CD4-positive, alpha-beta T cell treated with Interleukin-15 for 4 hours (primary cell): ENCODE measurements around the gene NBPF4.
"Not testable (repeated sequence)": the region's sequence is repeated elsewhere in the genome, so short reads cannot be mapped to it uniquely, and the experiment has no call there.

ENCODE experiments used
- DNase-seq: peaks from one replicate; pipeline ENCODE4 v3.0.0-alpha.2; 2020; ENCODE audit warnings: low spot score

Gene NBPF4, protein sequence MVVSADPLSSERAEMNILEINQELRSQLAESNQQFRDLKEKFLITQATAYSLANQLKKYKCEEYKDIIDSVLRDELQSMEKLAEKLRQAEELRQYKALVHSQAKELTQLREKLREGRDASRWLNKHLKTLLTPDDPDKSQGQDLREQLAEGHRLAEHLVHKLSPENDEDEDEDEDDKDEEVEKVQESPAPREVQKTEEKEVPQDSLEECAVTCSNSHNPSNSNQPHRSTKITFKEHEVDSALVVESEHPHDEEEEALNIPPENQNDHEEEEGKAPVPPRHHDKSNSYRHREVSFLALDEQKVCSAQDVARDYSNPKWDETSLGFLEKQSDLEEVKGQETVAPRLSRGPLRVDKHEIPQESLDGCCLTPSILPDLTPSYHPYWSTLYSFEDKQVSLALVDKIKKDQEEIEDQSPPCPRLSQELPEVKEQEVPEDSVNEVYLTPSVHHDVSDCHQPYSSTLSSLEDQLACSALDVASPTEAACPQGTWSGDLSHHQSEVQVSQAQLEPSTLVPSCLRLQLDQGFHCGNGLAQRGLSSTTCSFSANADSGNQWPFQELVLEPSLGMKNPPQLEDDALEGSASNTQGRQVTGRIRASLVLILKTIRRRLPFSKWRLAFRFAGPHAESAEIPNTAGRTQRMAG

DNA sequence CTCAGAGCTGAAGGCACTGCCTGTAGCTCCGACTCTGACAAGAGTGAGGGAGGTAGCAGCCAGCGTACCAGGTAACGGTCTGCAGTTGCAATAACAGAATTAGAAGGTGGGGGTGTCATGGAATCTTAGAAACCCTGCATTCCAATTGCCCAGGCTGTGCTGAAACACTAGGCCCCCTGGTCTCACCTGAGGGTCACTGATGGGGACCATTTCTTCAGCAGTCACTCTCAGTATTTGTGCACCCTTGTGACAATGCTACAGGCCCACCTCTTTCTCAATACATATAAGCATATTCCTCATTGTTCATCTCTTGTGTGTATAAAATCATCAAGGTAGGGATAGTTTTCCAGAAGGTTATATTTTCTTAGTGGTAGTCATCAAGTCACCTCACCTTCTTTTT lies at the start of gene NBPF4:
Gene NBPF4, minus strand, starts transcription at position 101 of the 400 bp plus-strand sequence. CDS start 315 bp downstream, outside the sequence.
- not testable (repeated sequence) for DNase-seq

DNA sequence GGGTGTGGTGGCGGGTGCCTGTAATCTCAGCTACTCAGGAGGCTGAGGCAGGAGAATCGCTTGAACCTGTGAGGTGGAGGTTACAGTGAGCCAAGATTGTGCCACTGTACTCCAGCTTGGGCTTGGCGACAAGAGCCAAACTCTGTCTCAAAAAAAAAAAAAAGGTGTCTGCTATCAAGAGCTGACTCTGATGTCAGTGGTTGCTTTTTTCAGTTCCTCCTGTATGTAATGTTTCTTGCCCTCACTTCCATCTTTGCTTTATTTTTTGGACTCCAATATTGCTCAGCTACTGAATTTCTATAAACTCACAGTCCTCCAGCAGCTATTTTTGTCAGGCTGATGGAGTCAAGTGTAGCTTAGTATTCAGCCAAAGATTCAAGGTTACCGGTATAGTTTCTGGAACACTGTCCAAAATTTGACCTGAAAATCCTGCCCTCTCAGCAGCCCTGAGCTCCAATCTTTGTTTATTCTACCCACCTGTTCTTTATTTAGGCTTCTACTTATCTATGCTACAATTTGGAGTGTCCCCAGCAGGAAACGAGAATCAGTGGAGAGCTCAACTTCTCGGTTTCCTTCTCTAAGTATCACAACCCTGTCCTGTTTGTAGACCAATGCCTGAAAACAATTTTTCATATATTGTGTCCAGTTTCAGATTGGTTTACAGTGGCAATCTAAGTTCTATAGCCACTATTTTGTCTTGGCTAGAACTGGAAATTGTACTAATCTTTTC lies 38.8 kb upstream of the NBPF4 start:
- DNase-seq = not testable (repeated sequence)

DNA sequence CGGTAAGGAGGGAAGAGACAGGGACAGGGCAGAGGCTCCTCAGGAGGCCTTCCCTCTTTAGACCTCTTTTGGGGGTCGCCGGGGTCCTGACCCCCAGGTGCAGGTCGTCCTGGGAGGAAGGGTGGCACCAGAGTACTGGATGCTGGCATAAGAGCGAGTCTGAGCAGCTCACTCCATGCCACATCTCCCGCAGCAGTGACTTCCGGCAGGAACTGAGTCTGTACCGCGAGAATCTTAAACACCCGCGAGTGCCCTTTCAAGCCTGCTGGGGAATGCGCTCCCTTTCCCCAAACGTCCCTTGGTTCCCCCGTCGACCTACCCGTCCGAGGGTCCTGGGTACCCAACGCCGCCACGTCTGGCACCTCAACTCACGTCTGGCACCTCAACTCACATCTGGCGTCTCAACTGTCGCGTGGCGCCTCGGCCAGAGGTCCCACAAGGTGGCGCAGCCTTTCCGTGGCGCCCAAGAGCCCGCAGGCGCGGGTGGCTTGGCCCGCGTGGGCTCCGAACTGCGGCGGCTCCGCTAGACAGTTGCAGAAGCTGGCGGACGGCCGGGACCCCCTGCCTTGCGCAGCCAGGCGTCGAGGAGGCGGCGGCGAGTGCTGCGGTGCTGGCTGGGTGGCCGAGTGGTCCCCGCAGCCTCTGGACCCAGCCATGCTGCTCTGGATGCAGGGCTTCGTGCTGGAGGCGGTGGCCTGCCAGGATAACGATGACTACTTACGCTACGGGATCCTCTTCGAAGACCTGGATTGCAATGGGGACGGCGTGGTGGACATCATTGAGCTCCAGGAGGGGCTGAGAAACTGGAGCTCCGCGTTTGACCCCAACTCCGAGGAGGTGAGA lies 28.8 kb upstream of the NBPF4 start:
- DNase-seq = not testable (repeated sequence)

DNA sequence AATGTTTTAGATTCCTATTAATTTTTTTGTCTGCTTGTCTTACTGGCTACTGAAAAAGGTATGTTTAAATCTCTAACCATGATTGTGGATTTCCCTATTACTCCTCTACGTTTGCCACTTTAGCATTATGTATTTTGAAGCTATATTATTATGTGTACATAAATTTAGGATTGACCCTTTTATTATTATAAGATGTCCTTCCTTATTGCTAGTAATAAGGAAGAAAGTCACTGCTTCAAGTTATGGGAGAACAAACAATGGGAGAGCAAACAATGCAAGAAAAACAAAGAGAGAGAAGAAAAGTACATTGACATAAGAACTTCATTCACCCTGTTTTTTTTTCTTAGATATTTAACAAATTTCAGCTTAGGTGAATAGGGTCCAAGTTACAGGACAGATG lies 23.2 kb upstream of the NBPF4 start:
- not testable (repeated sequence) for DNase-seq

DNA sequence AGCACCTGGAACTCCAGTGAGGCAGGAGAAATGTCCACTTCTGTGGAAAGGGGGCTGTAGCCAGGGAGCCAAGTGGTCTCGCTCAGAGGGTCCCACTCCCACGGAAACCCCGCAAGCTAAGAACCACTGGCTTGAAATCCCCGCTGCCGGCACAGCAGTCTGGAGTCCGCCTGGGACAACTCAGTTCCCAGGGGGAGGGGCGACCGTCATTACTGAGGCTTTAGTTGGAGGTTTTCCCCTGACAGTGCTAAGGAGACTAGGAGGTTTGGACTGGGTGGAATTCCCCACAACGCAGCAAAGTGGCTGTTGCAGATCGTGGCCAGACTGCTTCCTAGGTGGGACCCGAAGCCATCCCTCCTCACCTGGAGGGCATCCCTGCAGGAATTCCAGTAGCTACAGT lies 18.1 kb upstream of the NBPF4 start:
- not testable (repeated sequence) for DNase-seq

DNA sequence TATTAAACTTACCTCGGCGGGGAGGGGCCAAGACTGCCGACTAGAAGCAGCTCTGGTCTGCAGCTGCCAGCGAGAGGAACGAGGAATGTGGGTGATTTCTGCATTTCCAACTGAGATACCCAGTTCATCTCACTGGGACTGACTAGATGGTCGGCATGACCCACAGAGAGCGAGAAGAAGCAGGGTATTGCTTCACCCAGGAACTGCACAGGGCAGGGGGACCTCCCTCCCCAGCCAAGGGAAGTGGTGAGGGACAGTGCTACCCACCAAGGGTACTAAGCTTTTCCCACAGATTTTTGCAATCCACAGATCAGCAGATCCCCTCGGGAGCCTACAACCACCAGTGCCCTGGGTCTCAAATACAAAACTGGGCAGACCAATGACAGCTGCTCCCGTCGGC lies 17.6 kb upstream of the NBPF4 start:
- DNase-seq = not testable (repeated sequence)

DNA sequence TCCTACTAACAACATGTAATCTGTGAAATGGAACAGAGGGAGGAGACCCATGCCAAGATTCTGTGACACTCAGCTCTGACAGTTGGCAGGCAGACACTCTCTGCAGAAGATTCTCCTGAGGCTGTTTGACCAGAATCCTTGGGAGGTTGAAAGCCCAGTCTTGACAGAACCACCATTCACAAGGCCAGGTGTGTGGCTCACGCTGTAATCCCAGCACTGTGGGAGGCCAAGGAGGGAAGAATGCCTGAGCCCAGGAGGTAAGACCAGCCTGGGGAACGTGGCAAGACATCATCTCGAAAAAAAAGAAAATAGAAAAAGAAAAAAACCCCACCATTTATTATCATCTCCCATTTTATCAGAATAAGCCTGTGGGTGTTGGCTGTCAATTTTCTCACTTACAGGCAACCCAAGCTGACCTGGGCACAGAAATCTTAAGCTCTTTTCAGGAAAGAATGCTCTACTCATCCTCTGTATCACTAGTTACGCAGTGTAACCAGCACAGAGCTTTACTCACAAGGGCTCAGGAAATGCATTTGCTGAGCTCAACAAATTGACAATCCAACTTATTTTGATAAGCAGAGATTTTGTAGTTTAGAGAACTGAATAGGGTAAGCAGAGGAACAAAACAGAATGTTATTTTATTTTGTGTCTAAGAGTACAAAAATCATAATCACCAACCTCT lies 16.8 kb upstream of the NBPF4 start:
- not testable (repeated sequence) for DNase-seq

DNA sequence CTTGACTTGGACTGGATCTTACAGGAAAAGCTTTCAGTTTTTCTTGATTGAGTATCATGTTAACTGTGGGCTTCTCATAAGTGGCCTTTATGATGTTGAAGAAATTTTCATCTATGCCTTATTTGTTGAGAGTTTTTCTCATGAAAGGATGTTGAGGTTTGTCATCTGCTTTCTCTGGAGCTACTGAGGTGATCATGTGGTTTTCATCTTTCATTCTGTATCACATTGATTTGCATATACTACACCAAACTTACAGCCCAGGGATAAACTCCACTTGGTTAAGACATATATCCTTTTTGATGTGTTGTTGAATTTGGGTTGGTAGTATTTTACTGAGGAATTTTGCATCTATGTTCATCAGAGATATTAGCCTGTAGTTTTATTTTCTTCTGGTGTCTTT lies 11.6 kb upstream of the NBPF4 start:
- not testable (repeated sequence) for DNase-seq

DNA sequence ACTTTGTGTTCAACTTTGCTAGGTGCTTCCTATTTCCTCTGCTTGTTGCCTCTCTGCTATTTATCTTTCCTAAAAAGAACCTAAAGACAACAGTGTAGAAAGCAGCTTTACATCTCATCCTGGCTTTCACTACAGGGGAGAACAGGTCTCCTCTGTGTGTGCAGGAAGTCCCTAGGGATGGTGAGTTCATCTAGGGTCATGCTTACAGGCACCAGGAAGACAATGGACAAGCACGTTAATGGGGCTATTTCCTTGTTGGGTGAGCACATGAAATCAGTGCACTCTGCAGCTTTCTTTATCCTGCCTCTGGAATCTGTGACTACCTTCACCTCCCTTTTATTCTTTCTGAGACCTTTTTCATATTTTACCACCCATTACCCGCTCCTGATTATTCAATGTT lies 4.5 kb downstream of the NBPF4 start:
- not testable (repeated sequence) for DNase-seq

DNA sequence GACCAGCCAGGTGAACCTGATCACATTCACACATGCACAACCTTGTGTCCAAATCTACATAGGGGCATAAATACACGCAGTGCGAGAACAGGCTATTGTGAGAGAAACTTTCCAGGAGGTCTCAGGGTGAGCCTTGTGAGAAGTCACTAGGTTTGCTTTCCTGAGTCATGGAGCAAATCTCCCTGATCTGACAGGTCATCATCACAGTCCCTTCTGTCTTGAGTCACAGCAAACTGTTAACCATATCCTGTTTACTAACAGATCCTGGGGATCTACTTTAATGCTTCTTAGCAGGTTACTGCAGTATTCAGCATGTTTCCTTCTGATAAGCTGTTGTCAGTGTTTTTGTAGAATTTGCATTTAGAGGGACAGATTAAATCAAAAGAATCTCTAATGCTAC lies 8.6 kb downstream of the NBPF4 start:
- DNase-seq = not testable (repeated sequence)

DNA sequence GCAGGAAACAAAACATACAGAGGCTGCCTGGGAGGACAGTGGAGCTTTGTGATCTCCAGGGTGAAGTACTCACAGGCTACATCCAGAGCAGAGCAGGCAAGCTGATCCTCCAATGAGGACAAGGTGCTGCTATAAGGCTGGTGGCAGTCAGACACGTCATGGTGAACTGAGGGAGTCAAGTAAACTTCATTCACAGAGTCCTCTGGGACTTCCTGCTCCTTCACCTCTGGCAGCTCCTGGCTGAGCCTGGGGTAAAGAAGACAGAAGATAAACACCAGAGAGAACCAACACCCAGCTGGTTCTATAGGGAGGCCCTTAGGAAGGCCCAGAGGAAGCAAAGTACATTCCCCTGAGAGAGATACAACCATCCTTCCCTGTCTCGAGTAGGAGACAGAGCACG lies 11.7 kb downstream of the NBPF4 start:
- not testable (repeated sequence) for DNase-seq

DNA sequence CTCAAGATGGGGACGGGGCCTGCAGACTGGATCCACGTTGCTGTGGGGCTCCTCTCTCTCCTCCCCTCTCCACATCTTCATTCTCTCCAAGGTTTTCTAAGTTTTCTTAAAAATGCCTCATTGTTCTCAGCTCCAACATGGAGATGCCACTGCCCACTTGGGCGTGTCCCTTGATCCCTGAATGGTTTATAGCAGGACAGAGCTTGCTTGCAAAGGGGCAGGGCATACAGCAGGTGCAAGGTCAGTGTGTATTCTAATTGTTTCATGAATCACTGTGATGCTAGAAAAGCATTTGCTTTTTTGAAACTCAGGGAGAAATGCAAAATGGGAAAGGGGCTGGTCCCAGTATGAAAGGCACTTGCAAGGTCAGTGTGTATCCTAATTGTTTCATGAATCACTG lies 13.9 kb downstream of the NBPF4 start:
- DNase-seq = not testable (repeated sequence)

DNA sequence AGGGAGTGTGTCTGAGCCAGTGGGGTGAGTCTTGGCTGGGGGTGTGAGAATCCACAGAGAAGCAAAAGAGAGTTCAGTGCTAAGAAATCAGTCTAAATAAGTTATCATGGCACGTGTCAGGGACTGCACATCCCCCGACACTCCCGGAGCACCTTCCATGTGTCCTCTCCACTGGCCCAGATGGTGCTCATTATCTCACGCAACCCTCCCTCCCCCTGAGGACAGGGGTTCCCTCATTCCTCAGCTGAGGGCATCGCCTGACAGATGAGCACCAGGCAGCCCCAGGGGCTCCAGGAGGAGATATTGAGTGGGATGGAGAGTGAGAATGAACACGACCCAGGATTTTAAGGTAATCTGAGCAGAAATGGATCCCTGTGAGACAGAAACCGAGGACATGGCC lies 16.1 kb downstream of the NBPF4 start:
- DNase-seq = not testable (repeated sequence)

DNA sequence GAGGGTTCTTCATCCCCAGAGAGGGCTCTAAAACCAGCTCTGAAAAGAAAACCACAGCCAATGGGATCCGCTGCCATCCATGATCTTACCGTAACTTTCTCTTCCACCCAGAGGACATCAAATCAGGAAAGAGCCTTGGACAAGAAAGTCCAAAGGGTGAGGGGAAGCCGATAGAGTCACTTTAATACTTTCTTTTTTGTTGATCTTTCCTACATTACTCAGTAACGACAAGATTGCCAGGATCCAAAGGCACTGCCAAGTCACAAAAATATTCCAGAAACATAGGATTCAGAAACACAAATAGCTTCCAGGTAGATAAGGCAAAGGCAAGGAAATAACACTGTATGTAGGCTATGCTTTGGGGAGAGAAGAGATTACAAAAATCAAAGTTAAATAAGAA lies 17.0 kb downstream of the NBPF4 start:
- DNase-seq = not testable (repeated sequence)

DNA sequence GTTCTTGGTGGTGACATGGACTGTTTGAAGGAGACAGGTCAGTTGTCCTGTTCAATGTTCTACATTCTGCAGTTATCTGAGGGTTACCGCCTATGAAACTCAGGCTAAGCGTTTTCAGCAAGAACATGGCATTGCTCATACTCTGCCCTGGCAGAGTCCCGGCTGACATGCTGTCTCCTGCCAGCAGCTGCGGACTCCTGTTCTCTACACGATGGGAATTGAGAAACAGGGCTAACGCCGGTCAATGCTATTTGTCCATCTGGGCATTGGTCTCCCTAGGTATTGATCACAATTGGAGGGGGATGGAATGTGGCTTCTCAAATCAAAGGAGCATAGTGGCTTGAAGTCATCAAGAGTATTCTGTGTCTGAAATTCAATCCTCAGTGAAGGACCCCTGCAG lies 20.6 kb downstream of the NBPF4 start:
- not testable (repeated sequence) for DNase-seq

DNA sequence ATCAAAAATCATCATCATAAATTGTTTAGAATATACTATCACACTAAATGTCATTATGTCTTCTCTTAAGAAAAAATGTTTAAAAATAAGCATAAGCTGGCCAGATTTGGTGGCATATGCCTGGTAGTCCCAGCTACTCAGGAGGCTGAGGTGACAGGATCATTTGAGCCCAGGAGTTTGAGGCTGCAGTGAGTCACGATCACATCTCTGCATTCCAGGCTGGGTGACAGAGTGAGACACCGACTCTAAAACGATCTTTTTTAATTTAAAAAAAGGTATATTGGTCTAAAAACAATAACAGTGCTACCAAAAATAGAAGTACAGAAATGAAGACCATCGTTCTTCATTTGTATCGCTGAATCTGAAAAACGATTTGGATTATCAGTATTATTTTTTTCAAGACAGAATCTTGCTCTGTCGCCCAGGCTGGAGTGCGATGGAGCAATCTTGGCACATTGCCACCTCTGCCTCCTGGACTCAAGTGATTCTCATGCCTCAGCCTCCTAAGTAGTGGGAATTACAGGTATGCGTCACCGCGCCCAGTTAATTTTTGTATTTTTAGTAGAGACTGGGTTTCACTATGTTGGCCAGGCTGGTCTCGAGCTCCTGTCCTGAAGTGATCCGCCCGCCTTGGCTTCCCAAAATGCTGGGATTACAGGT lies 26.2 kb downstream of the NBPF4 start:
- DNase-seq = not testable (repeated sequence)

DNA sequence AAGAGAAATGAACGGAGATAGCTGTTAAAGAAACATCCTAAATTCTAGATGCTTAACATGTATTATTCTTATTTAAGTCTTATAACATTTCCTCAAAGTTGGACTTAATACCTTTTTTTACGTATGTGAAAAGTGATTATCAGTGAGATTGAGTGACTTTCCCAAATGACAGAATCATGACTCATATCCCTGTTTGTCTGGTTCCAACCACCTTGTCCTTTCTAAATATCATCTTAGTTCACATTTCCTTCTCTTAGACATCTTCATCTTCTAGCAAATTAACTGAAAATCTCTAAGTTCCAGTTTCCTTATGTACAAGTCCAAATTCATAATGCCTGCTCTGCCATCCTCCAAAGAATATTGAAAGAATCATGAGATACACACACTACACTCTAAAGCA lies 26.9 kb downstream of the NBPF4 start:
- DNase-seq = not testable (repeated sequence)

DNA sequence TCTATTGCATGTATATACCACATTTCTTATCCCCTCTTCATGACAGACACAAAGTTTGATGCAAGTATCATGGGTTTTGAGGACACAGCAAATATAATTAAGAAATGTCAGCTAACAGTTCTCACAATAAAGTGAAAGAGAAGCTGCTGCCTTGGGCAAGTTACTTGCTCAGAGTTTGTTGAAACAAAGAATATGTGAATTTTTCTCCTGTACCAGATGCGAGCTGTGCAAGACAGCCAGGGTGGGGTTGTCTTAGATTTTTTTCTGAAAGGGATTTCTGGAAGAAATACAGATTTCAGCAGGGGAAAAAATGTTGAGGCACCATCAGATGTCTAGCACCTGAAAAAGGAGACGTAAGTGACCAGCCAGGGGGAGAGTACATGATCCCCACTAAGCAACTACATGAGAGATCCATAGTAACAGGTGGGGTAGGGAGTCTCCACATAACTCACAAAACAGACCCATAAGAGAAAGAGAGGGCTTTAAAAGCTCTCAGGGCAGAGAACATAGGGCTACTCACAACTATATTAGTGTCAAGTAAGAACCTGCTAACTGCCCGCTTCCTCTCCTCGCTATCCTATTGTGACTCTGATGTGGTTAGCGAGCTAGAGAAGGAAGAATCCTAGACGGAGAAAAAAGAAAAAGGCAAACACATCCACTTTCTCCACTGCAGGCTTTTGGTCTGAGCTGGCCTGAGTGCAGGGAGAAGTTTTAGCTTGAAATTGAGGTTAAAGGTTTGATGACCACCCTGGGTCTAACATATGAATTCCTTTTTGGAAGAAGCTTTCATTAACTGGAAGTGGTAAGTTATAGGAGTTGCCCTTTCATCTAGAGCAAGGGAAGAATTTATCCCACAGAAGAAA lies 27.6 kb downstream of the NBPF4 start:
- DNase-seq = not testable (repeated sequence)

DNA sequence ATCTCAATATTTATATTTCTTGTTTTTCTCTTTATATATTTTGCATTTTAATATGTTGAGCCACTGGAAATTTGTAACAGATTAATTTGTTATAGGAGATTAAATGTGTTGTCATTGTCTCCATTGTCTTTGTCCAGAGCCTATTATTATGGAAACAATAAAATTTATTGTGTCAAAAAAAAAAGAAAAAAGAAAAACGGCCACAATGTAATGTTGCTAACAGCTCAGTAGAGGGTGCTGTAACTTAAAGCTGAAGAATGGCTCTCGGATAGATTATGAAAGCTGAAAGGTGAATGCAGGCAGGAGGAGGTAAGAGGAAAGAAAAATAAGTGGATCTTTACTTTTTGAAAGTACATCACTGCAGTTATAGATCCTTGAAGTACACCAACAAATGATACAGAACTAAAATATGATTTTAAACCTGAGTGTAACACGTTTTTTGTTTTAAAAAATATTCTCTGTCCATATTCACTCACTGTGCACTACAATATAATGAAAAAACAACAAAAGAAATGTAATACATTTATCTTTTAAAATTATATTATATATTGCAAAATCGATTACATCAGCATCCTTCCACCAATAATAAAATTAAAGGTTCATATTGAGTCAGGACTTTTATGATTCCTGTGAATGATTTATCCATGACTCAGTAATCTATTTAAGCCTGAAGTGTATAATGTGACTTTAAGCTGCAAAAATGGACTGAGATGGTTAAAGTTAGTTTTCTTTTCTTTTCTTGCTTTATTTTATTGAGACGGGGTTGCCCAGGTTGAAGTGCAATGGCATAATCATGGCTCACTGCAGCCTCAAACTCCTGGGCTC lies 29.0 kb downstream of the NBPF4 start:
- DNase-seq = not testable (repeated sequence)
